Measurements from ENCODE around the gene SHROOM4. TPM values are rescaled to one million over a fixed set of nuclear protein-coding genes. Genes with fewer than 3 reads are reported as not detected.

SHROOM4 gene
- total RNA-seq, 1 donor, result 2.4 TPM

DNA sequence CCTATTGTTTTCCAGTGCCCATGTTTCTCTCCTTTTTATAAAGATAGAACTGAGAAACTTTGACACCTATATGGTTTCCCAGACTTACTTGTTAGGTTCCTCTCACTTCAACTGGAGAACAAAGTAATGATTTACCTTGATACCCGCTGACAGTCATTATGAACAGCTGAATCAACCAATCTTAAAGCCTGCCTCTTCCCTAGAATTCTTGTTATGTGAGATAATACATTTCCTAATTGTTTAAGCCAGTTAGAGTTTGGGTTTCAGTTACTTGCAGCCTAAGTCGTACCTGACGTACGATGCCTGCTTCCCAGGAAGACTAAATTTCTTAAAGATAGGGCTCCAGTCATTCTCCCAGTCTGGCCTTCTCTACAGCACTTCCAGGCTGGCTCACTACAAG lies 97.3 kb downstream of the SHROOM4 start:
- DNase-seq (ENCODE audit: low read depth in 2 of 3, low spot score in 2 of 3), result no peak

GRCh38 chrX:50712777-50713176 lies 101.2 kb downstream of the SHROOM4 start:
- no peak for DNase-seq (ENCODE audit: low read depth in 2 of 3, low spot score in 2 of 3)

DNA sequence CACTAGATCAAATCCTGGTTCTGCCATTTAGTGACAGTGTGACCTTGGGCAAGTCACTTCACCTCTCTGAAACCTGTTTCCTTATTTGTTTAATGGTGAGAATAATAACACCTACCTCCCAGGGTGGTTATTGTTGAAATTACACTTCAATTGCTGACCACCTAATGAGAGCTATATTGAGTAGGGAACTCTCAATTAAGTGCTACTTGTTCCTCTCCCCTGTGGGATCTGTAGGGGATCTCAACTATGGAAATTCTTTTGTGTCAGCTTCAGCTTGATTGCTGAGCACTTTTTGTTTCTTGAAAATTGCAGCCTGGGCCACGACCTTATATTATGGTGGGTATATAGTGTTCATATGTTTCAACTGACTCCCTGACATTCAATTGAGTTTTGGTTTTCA lies 102.1 kb downstream of the SHROOM4 start:
- DNase-seq (ENCODE audit: low read depth in 2 of 3, low spot score in 2 of 3), result no peak

- no peak for DNase-seq (ENCODE audit: low read depth in 2 of 3, low spot score in 2 of 3)
These were observed 105.9 kb downstream of the SHROOM4 start for GRCh38 chrX:50707955-50708699.

GRCh38 chrX:50707405-50707804 lies 106.6 kb downstream of the SHROOM4 start:
- no peak for DNase-seq (ENCODE audit: low read depth in 2 of 3, low spot score in 2 of 3)

DNA sequence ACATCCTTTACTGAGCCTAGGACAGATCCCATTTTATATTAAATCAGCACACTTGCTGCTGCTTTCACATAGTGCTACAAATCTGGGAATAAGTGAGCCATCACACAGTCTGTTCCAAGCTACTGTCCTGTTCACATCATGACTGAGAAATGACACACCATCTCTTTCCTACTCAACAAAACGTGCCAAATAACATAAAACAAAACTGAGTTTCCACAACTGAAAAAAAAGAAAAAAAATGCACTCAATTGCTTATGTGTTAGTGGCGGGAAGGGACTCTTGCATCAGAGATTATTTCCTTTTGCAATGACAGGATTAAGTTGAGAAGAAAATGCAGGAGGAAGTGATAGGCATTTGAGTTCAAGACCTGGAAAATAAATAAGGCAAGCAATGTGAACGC lies 109.0 kb downstream of the SHROOM4 start:
- DNase-seq (ENCODE audit: low read depth in 2 of 3, low spot score in 2 of 3), result no peak

DNA sequence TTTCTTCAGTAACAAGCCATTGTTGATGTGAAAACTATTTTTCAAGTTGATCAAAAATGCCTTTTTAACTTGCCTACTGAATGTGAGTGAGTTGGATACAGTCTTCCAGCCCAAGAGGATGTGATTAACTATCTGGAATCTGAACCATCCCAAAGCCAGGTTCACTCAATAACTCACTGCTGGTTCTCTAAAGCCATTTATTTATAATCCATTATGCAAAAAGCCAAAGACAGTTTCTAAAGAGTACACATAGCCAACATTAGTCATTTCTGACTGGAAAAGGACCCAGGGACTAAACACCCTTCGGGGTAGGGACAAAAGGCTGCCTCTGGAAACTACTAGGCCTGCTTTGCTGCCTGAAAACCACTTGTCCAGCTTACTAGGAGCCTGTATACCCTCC lies 109.6 kb downstream of the SHROOM4 start:
- no peak for DNase-seq (ENCODE audit: low read depth in 2 of 3, low spot score in 2 of 3)

GRCh38 chrX:50700921-50701320 lies 113.1 kb downstream of the SHROOM4 start:
- DNase-seq (ENCODE audit: low read depth in 2 of 3, low spot score in 2 of 3), result no peak

DNA sequence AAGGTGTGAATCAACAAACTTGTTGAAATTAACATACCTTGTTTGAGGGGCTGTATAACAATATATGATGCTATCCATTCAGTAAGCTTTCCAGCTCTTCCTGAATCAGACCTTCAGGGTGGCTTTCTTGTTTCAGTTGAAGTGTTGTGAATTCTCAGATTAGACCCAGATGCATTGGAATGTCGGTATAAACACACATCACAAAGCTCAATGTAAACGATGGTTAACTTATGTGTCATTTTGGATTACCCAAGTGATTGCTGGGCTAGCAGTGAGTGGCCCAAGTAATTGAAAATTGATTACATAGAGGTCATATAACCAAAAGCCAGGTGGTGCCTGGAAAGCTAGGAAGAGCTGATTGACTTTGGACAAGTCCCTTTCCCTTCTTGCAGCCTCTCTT lies 115.0 kb downstream of the SHROOM4 start:
- DNase-seq (ENCODE audit: low read depth in 2 of 3, low spot score in 2 of 3), result no peak

- no peak for DNase-seq (ENCODE audit: low read depth in 2 of 3, low spot score in 2 of 3)
These were observed 116.3 kb downstream of the SHROOM4 start for GRCh38 chrX:50697691-50698090.

DNA sequence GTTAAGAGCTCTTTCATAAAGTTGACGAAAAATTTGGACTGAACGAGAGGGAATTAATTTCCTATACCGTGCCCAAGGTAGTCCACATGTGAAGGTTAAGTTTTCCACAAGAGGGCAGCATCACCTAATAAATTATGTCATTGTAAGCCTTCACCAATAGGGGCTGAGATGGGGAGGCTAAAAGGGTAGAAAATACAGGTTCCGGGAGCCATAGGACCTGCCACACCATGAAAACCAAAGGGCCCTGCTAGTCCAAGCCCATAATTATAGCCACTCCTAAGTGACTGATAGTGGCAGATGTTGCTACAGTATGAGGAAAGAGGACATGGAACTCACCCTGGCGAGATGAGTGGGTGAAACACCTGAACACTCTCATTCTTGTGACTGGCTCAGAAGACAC lies 122.2 kb downstream of the SHROOM4 start:
- DNase-seq (ENCODE audit: low read depth in 2 of 3, low spot score in 2 of 3), result peak in 2 of 3 donors; percentile 27 to 74

DNA sequence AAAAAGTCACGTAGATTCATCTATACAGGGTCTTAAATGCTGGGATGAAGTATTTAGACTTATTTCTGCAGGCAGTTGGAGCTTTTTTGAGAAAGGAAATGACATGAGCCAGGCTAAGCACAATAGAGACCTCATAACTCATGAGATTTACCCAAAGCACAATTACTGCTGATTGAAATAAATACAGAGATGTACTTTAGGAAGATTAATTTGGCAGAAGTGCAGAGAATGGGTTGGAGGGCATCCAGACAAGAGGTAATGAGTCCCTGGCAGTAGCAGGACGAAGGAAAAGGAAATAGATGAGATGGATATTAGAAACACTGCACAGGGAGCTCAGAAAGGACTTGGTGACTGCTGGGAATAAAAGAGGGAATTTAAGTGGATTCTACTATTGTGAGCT lies 129.1 kb downstream of the SHROOM4 start:
- no peak for DNase-seq (ENCODE audit: low read depth in 2 of 3, low spot score in 2 of 3)

DNA sequence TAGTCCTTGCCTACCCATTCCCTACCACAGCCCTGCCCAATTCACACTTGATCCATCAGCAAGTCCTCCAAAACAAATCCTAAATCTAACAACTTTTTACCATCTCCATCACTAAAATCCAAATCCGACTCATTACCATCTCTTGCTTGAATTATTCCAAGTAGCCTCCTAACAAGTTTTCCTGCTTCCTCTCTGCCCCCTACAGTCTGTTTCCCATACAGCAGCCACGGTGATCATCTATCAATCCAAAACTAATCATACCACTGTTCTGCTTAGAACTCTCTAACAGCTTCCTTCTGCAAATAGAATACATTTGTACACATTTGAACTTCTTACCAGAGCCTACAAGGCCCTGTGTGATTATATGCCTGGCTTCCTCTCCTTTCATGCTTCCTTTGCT lies 133.0 kb downstream of the SHROOM4 start:
- no peak for DNase-seq (ENCODE audit: low read depth in 2 of 3, low spot score in 2 of 3)

DNA sequence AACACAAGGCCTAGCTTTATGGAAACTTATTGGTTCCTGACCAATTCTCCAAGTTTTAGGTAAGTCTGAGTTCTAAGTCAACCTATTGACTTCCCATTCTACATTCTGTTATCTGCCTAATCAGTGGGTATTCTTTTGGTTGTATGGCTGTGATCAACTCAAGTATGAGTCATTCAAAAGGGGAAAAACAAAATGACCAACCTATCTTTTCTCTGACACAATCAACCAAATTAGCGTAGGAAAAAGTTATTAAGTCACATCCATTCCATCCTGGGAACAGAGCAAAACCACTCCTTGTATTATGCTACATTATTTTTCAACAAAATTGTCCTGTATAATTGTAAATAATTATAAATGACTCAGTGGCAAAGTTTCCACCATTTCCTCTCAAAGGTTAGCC lies 136.2 kb downstream of the SHROOM4 start:
- DNase-seq (ENCODE audit: low read depth in 2 of 3, low spot score in 2 of 3), result no peak

- no peak for DNase-seq (ENCODE audit: low read depth in 2 of 3, low spot score in 2 of 3)
These were observed 142.3 kb downstream of the SHROOM4 start for GRCh38 chrX:50671661-50672060.

DNA sequence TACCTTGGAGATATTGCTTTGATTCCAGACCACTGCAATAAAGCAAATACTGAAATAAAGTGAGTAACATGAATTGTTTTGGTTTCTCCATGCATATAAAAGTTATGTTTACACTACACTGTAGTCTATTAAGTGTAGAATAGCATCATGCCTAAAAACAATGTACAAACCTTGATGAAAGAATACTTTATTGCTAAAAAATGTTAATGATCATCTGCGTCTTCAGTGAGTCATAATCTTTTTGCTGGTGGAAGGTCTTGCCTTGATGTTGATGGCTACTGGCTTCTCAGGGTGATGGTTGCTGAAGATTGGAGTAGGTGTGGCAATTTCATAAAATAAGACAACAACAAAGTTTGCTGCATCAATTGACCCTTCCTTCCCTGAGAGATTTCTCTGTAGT lies 145.1 kb downstream of the SHROOM4 start:
- DNase-seq (ENCODE audit: low read depth in 2 of 3, low spot score in 2 of 3), result no peak

DNA sequence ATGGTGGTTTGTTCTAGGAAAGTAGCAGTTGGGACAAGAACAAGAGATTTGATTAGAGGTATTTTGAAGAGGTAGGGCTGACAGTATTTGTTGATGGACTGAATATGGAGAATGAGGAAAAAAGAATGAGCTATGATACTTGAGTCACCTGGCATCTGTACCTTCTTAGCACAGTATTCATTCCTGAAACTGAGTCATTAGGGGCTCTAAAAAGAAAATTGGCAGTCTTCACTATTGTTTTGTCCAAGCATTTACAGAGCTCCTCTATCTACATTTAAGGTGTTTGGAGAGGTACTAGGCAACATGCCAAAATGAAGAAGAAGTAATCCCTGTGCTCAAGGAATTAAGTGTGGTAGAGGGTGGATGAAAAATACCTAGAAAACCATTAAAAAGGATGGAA lies 165.8 kb downstream of the SHROOM4 start:
- DNase-seq (ENCODE audit: low read depth in 2 of 3, low spot score in 2 of 3), result no peak

- no peak for DNase-seq (ENCODE audit: low read depth in 2 of 3, low spot score in 2 of 3)
These were observed 169.5 kb downstream of the SHROOM4 start for GRCh38 chrX:50644496-50644895.

DNA sequence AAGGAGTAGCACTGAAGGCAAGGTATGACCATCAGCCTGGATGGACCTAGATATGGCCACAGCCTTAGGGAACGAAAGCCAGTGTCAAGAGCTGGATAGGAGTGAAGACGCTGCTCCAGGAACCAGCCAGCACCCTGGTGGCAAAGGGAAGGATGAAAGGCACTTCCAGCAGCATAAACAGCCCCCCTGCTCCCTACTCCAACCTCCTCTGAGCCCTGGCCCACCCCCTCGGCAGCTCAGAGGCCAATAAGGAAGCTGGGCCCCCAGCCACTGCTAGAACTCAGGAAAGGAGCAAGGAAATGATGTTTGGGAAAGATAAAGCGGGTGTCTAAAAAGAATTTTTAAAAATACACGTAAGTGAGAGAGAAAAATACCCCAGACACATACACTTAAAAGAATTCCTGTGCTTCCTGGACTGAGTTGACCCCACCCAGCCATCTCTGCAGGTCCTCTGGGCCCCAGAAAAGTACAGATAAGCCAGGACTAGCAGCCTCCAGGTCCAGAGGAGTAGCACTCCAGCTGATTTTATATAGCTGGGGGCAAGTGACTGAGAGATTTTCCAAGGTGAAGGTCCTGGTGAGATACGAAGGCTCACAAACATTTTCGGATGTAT lies 170.4 kb downstream of the SHROOM4 start:
- DNase-seq (ENCODE audit: low read depth in 2 of 3, low spot score in 2 of 3), result no peak

GRCh38 chrX:50638123-50638522 lies 175.9 kb downstream of the SHROOM4 start:
- DNase-seq (ENCODE audit: low read depth in 2 of 3, low spot score in 2 of 3), result peak in 2 of 3 donors; percentile 9 to 40

DNA sequence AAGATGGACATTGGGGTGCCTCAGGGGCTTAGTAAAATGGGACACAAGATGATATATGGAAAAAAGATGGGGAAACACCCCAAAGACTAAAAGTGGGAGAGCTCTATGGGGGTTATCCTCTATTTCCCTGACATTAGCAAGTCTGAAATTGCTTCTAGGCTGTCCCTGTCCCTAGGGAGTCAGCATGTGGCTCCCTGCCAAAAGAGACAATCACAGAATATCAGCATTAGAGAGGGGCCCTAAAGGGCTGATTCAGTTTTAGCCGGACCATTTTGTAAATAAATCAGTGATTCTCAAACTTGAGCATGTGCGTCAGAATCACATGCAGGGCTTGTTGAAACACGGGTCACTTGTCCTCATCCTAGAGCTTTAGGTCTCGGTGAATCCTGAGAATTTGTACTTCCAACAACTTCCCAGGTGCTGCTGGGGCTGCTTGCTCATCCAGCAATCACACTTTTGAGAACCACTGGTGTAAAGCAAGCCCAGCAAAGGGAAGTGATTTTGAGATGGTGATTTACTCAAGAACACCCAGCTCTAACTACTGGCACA lies 178.1 kb downstream of the SHROOM4 start:
- DNase-seq (ENCODE audit: low read depth in 2 of 3, low spot score in 2 of 3), result no peak

DNA sequence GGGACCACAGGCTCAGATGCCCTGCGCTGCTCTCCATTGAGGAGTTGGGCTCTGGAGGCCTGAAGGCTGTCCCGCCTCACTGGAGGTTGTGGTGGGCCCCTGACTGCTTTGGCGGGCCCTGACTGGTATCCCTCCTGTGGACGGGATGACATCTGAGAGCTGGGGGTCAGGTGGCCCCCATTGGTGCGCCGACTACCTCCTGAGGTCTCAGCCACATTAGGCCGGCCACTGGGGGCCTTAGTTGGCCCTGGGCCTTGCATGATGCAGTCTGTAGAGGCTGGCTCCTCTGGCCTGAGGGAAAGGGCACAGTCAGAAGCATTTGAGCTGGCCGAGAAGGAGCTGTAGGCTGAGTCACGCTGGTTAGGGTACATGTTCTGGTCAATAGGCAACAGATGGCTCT lies 178.8 kb downstream of the SHROOM4 start:
- no peak for DNase-seq (ENCODE audit: low read depth in 2 of 3, low spot score in 2 of 3)
